Muscle of arm (tissue), 12 donors: ENCODE results near the gene BMP2. TPM values are rescaled to one million over a fixed set of nuclear protein-coding genes. Genes with fewer than 3 reads are reported as not detected.

Experiments used
- DNase-seq: peaks from one replicate; pipeline ENCODE4 v3.0.0-alpha.2; 2013
- polyA plus RNA-seq, 12 donors: library from polyadenylated mRNA; unstranded; fragments of 120-200 nt; gene quantifications; one replicate each; pipeline ENCODE4 v1.2.1, GENCODE V29; 2013; ENCODE audit not compliant: insufficient read length in 12 of 12

Gene BMP2
- polyA plus RNA-seq, 12 donors, result 1.6 to 8.1 (median 2.0) TPM; not detected in 1

DNA sequence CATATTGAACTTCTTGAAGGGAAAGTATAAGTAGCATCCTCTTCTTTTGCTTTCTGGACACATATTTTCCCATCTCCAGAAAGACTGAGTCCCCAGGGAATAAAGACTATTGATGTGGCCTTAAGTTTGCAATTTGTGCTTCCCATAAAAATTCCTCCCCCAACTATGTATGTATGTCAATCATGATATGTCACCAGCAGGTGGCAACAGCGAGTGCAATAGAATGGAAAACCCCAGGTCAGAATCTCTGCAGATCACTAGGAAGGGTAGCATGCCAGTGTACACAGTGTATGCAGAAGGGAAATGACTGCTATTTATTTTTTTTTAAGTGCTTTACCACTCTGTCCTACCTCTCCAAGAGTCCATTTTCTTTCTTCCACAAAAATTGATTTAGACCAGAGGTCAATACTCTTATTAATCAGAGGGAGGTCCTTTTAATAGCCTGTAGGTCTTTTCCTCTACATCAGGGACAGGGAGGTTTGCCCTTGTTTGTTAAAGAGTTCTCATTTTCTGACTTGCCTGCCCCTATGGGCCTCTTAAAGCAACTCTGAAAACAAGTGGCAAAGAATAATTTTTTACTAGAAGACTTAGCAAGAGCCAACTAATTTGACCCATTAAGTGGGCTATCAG is 61.4 kb downstream of the BMP2 start:
- peak; percentile 57 for DNase-seq

DNA sequence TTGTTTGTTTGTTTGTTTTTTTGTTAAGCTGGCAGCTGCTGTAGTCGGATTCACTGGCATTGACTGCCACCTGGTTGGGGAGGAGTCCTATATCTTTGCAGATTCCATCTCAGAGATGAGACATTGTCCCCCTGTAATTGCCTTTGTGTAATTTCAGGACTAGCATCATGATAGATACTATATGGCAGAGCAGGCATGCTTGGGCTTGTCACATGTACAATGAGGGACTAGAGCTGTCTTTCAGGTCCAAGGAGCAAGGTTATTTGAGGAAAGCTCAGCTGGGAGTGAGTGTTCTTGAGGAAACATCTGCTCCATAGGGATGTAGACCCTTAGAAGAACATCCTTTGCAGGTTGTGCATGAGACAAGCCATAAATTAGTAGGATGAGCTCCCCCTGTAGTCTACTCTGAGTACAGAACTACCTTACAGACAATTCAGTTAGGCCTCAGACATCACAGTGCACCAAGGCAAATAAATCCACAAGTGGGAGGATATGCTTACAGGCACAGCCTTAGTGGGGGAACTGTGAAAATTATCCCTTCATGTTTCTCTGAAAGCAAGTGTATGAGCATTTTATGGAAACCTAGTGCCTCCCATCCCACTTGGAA is 62.1 kb downstream of the BMP2 start:
- no peak for DNase-seq
